ENCODE measurements around the gene FYN.

- TF ChIP-seq ARHGAP35 (IDR thresholded peaks at IDR 0.05; ENCODE audit: partially characterized antibody), result no peak
- no peak for TF ChIP-seq BACH1 (tag; IDR thresholded peaks at IDR 0.05)
- no peak for TF ChIP-seq FOXK1 (CRISPR knock-in tag; IDR thresholded peaks at IDR 0.05; ENCODE audit: borderline replicate concordance)
- TF ChIP-seq CTCF (IDR thresholded peaks at IDR 0.05 in 2 of 3, conservative IDR thresholded peaks at IDR 0.05 in 1 of 3; ENCODE audit: insufficient read depth in 2 of 3, low read depth in 1 of 3, low read length in 3 of 3), result no peak
- TF ChIP-seq ETV6 (IDR thresholded peaks at IDR 0.05; ENCODE audit: borderline replicate concordance in 1 of 2, low read depth in 2 of 2, low read length in 1 of 2), result no peak
- TF ChIP-seq ETV6 (CRISPR knock-in tag; IDR thresholded peaks at IDR 0.05; ENCODE audit: borderline replicate concordance), result no peak
- no peak for TF ChIP-seq ZNF3 (CRISPR knock-in tag; IDR thresholded peaks at IDR 0.05)
- no peak for TF ChIP-seq EZH2 (IDR thresholded peaks at IDR 0.05; ENCODE audit: borderline replicate concordance, low read depth, low read length)
- TF ChIP-seq ZZZ3 (IDR thresholded peaks at IDR 0.05), result no peak
- no peak for TF ChIP-seq BRF2 (IDR thresholded peaks at IDR 0.05; ENCODE audit: borderline replicate concordance, insufficient read depth, insufficient read length)
- no peak for TF ChIP-seq PREB (CRISPR knock-in tag; IDR thresholded peaks at IDR 0.05)
- TF ChIP-seq USF2 (CRISPR knock-in tag; IDR thresholded peaks at IDR 0.05), result no peak
- TF ChIP-seq ZNF512 (tag; IDR thresholded peaks at IDR 0.05), result no peak
Observed at GRCh38 chr6:111686932-111687266, 186.4 kb downstream of the FYN start.

Data from K562 (cell line).